ENCODE measurements around the gene MAMLD1. TPM values are rescaled to one million over a fixed set of nuclear protein-coding genes. Genes with fewer than 3 reads are reported as not detected.

MAMLD1 gene
- total and polyA plus RNA-seq, 9 of the 15 experiments (the other 6 are each of a cell fraction or from before 2014, with no cell fraction given): 0.12 to 0.18 TPM; not detected in 7

- TF ChIP-seq, protein P1, sequence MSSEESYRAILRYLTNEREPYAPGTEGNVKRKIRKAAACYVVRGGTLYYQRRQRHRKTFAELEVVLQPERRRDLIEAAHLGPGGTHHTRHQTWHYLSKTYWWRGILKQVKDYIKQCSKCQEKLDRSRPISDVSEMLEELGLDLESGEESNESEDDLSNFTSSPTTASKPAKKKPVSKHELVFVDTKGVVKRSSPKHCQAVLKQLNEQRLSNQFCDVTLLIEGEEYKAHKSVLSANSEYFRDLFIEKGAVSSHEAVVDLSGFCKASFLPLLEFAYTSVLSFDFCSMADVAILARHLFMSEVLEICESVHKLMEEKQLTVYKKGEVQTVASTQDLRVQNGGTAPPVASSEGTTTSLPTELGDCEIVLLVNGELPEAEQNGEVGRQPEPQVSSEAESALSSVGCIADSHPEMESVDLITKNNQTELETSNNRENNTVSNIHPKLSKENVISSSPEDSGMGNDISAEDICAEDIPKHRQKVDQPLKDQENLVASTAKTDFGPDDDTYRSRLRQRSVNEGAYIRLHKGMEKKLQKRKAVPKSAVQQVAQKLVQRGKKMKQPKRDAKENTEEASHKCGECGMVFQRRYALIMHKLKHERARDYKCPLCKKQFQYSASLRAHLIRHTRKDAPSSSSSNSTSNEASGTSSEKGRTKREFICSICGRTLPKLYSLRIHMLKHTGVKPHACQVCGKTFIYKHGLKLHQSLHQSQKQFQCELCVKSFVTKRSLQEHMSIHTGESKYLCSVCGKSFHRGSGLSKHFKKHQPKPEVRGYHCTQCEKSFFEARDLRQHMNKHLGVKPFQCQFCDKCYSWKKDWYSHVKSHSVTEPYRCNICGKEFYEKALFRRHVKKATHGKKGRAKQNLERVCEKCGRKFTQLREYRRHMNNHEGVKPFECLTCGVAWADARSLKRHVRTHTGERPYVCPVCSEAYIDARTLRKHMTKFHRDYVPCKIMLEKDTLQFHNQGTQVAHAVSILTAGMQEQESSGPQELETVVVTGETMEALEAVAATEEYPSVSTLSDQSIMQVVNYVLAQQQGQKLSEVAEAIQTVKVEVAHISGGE (CRISPR knock-in tag; IDR thresholded peaks at IDR 0.05): no peak
- TF ChIP-seq JUNB (CRISPR knock-in tag; conservative IDR thresholded peaks at IDR 0.05) (no peak), ZNF354B (CRISPR knock-in tag; IDR thresholded peaks at IDR 0.05) (no peak)
These were observed 46.4 kb downstream of the MAMLD1 start (continued) for GRCh38 chrX:150409486-150409885.

DNA sequence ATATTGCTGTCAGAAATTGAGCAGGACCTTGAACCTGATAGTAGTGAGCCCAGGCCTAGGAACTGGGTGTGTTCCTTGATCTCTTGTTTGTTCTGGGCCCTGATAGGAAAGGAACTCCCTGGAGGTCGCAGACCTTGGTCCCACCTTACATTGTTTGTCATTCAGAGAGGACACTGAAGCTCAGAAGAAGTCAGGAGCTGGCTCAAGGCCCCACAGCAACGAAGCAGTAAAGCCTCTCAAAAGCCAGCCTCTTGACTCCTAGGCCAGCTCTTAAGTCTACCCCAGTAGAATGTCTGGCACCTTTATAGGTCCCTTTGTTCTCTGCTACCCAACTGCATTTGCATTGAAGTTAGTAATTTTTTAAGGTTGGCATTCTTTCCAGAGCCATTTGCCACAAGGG is 46.8 kb downstream of the MAMLD1 start:
- intact Hi-C loops (cut with micrococcal nuclease): no loop called here
- 0% methylated on average over 2 of the region's 2 CpGs for WGBS (ENCODE audit: insufficient coverage, low coverage, missing lambda C conversion rate)
- Histone ChIP-seq H3K27me3 (ENCODE audit: control insufficient read depth in 2 of 2, insufficient read depth in 2 of 2, low read length in 2 of 2) (no peaks in the 10 kb centered on the region; a peak in 1 of 5 replicates), H3K9me3 (replicated peaks; ENCODE audit: control insufficient read depth, insufficient read depth, low read depth, low read length) (no peaks in the 10 kb centered on the region), H3K9me1 (ENCODE audit: control insufficient read depth, insufficient read depth, low read length) (no peaks in the 10 kb centered on the region), H3K36me3 (ENCODE audit: control insufficient read depth, insufficient read depth, low read length) (no peaks in the 10 kb centered on the region), H3K4me2 (ENCODE audit: insufficient read depth, low read length) (no peak overlapping the region), H3K4me1 (replicated peaks in 1 of 2; ENCODE audit: control insufficient read depth in 2 of 2, insufficient read depth in 2 of 2, low read length in 2 of 2) (no peaks in the 10 kb centered on the region), H4K20me1 (replicated peaks; ENCODE audit: control insufficient read depth, insufficient read depth, low read length) (0 out of 2 replicates have a peak, but pooled peaks cover 4% of the 10 kb centered on the region), H3K9ac (ENCODE audit: insufficient read depth in 1 of 2, low read depth in 2 of 2, low read length in 2 of 2) (no peak overlapping the region), H3K27ac (ENCODE audit: extremely low read depth, low read depth, low read length) (no peak overlapping the region), H2AFZ (ENCODE audit: low read depth, low read length) (no peak overlapping the region), H3K79me2 (ENCODE audit: control insufficient read depth, insufficient read depth, low read length) (no peaks in the 10 kb centered on the region), H3K4me3 (no peak overlapping the region)
- ChIA-PET CTCF (ENCODE audit: low intra/inter-chr PET ratio) (no interaction called here), POLR2A (no interaction called here)
- TF ChIP-seq SMARCA5 (IDR thresholded peaks at IDR 0.05) (no peak), ZNF77 (CRISPR knock-in tag; IDR thresholded peaks at IDR 0.05) (no peak), POU5F1 (IDR thresholded peaks at IDR 0.05; ENCODE audit: borderline replicate concordance, low read depth, low read length, partially characterized antibody) (no peak), E2F3 (CRISPR knock-in tag; IDR thresholded peaks at IDR 0.05) (no peak), NCOR1 (IDR thresholded peaks at IDR 0.05) (no peak), ZNF780A (CRISPR knock-in tag; IDR thresholded peaks at IDR 0.05) (no peak), PRPF4 (IDR thresholded peaks at IDR 0.05; ENCODE audit: insufficient read depth, low read depth, low read length, poor library complexity, severe bottlenecking) (no peak), KLF13 (tag; IDR thresholded peaks at IDR 0.05; ENCODE audit: borderline replicate concordance, low read depth) (no peak), ILF3 (IDR thresholded peaks at IDR 0.05; ENCODE audit: borderline replicate concordance) (no peak), DDX20 (tag; IDR thresholded peaks at IDR 0.05; ENCODE audit: low read depth) (no peak), CHD2 (IDR thresholded peaks at IDR 0.05; ENCODE audit: low read depth, low read length) (no peak), LEF1 (IDR thresholded peaks at IDR 0.05) (no peak), GATAD2B (IDR thresholded peaks at IDR 0.05; ENCODE audit: borderline replicate concordance) (no peak), ZKSCAN3 (CRISPR knock-in tag; IDR thresholded peaks at IDR 0.05) (no peak)
- in situ Hi-C loops (cut with MboI): no loop called here
- DNase-seq (ENCODE audit: extremely low read depth in 1 of 4, low spot score in 3 of 4) (no peak), ATAC-seq (no peak), FAIRE-seq (no peak)
- BruUV-seq (replicated peaks): no TSS peak

Data from K562 (cell line).